ENCODE measurements around the gene REV1. TPM values are rescaled to one million over a fixed set of nuclear protein-coding genes. Genes with fewer than 3 reads are reported as not detected.

Gene REV1
- total and polyA plus RNA-seq, 2 of the 13 experiments (the other 11 are each of a cell fraction or from before 2014, with no cell fraction given): 49.1 to 71.8 TPM

DNA sequence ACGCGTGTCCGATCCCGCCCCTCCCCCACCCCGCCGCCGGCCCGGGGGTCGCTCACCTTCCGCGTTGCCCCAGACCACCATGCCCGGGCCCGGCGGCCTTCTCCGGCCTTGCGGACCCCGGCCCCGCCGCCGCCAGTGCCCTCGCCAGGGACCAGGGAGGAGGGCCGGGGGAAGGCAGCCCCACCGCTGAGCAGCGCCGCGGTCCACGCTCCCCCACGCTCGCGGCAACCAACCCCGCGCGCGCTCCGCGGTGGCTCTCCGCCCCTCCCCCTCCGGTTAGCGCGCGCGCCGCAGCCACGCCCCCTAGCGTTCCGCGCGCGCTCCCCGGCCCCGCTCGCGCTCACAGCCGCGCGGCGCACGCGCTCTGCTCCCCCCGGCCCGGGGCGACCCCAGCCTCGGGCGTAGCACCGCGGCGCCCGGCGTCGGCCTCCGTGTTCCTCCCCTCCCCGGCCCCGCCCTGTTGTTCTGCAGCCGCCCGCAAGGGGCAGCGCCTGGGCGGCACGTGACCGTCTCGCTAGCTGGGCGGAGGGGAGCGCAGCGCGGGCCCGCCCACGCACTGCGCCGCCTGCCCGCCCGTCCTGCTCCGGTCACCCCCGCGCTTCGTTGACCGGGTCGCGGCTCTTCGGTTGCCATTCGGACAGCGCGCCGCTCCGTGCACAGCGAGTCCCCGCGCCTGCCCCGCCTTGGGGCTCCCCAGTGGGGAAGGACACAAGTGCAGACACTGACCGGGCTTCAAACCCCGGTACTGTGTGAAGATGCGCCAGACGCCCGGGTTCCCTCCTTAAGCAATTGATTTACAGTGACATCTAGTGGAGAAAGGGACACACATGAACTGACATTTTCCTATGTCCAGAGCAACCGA is at the start of gene REV1 (continued):
- TF ChIP-seq, protein P1, sequence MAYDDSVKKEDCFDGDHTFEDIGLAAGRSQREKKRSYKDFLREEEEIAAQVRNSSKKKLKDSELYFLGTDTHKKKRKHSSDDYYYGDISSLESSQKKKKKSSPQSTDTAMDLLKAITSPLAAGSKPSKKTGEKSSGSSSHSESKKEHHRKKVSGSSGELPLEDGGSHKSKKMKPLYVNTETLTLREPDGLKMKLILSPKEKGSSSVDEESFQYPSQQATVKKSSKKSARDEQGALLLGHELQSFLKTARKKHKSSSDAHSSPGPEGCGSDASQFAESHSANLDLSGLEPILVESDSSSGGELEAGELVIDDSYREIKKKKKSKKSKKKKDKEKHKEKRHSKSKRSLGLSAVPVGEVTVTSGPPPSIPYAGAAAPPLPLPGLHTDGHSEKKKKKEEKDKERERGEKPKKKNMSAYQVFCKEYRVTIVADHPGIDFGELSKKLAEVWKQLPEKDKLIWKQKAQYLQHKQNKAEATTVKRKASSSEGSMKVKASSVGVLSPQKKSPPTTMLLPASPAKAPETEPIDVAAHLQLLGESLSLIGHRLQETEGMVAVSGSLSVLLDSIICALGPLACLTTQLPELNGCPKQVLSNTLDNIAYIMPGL (CRISPR knock-in tag; IDR thresholded peaks at IDR 0.05; ENCODE audit: borderline replicate concordance in 1 of 2, low read depth in 1 of 2): peak; percentile 99
- TF ChIP-seq HOXA7 (CRISPR knock-in tag; IDR thresholded peaks at IDR 0.05) (no peak), FOXK2 (IDR thresholded peaks at IDR 0.05) (no peak), IKZF4 (CRISPR knock-in tag; IDR thresholded peaks at IDR 0.05; ENCODE audit: borderline replicate concordance, low read depth, not compliant biosample characterization) (peak; percentile 75), PITX1 (CRISPR knock-in tag; IDR thresholded peaks at IDR 0.05) (peak; percentile 70), ZBTB14 (CRISPR knock-in tag; IDR thresholded peaks at IDR 0.05) (peak; percentile 90), ZNF34 (CRISPR knock-in tag; IDR thresholded peaks at IDR 0.05; ENCODE audit: borderline replicate concordance) (peak; percentile 81; the same call in 1 of the 2 replicates), ZNF563 (CRISPR knock-in tag; IDR thresholded peaks at IDR 0.05) (peak; percentile 84), GLMP (CRISPR knock-in tag; IDR thresholded peaks at IDR 0.05; ENCODE audit: borderline replicate concordance) (no peak), ZNF136 (CRISPR knock-in tag; IDR thresholded peaks at IDR 0.05; ENCODE audit: low read depth) (no peak), ZSCAN12 (CRISPR knock-in tag; IDR thresholded peaks at IDR 0.05) (peak; percentile 28; the same call in 1 of the 2 replicates), RXRA (CRISPR knock-in tag; IDR thresholded peaks at IDR 0.05) (peak; percentile 83)
- TF ChIP-seq, protein P2, sequence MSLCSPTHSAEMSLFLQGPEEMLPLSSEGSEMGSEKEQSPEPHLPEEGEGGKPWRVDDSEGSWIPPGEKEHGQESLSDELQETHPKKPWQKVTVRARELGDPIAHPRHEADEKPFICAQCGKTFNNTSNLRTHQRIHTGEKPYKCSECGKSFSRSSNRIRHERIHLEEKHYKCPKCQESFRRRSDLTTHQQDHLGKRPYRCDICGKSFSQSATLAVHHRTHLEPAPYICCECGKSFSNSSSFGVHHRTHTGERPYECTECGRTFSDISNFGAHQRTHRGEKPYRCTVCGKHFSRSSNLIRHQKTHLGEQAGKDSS (CRISPR knock-in tag; IDR thresholded peaks at IDR 0.05; ENCODE audit: borderline replicate concordance, low read depth): 0 out of 2 replicates have a peak, but pooled peaks have one; percentile 61
- TF ChIP-seq, protein P3, sequence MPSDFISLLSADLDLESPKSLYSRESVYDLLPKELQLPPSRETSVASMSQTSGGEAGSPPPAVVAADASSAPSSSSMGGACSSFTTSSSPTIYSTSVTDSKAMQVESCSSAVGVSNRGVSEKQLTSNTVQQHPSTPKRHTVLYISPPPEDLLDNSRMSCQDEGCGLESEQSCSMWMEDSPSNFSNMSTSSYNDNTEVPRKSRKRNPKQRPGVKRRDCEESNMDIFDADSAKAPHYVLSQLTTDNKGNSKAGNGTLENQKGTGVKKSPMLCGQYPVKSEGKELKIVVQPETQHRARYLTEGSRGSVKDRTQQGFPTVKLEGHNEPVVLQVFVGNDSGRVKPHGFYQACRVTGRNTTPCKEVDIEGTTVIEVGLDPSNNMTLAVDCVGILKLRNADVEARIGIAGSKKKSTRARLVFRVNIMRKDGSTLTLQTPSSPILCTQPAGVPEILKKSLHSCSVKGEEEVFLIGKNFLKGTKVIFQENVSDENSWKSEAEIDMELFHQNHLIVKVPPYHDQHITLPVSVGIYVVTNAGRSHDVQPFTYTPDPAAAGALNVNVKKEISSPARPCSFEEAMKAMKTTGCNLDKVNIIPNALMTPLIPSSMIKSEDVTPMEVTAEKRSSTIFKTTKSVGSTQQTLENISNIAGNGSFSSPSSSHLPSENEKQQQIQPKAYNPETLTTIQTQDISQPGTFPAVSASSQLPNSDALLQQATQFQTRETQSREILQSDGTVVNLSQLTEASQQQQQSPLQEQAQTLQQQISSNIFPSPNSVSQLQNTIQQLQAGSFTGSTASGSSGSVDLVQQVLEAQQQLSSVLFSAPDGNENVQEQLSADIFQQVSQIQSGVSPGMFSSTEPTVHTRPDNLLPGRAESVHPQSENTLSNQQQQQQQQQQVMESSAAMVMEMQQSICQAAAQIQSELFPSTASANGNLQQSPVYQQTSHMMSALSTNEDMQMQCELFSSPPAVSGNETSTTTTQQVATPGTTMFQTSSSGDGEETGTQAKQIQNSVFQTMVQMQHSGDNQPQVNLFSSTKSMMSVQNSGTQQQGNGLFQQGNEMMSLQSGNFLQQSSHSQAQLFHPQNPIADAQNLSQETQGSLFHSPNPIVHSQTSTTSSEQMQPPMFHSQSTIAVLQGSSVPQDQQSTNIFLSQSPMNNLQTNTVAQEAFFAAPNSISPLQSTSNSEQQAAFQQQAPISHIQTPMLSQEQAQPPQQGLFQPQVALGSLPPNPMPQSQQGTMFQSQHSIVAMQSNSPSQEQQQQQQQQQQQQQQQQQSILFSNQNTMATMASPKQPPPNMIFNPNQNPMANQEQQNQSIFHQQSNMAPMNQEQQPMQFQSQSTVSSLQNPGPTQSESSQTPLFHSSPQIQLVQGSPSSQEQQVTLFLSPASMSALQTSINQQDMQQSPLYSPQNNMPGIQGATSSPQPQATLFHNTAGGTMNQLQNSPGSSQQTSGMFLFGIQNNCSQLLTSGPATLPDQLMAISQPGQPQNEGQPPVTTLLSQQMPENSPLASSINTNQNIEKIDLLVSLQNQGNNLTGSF (CRISPR knock-in tag; IDR thresholded peaks at IDR 0.05): 0 out of 2 replicates have a peak, but pooled peaks have one; percentile 13
- TF ChIP-seq, protein P4, sequence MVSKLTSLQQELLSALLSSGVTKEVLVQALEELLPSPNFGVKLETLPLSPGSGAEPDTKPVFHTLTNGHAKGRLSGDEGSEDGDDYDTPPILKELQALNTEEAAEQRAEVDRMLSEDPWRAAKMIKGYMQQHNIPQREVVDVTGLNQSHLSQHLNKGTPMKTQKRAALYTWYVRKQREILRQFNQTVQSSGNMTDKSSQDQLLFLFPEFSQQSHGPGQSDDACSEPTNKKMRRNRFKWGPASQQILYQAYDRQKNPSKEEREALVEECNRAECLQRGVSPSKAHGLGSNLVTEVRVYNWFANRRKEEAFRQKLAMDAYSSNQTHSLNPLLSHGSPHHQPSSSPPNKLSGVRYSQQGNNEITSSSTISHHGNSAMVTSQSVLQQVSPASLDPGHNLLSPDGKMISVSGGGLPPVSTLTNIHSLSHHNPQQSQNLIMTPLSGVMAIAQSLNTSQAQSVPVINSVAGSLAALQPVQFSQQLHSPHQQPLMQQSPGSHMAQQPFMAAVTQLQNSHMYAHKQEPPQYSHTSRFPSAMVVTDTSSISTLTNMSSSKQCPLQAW (CRISPR knock-in tag; IDR thresholded peaks at IDR 0.05): peak; percentile 83
